Measurements from ENCODE around the gene HK2. TPM values are rescaled to one million over a fixed set of nuclear protein-coding genes. Genes with fewer than 3 reads are reported as not detected.

Gene HK2
- total RNA-seq, 2 experiments from 2014 or later: 7.7 to 8.9 TPM

DNA sequence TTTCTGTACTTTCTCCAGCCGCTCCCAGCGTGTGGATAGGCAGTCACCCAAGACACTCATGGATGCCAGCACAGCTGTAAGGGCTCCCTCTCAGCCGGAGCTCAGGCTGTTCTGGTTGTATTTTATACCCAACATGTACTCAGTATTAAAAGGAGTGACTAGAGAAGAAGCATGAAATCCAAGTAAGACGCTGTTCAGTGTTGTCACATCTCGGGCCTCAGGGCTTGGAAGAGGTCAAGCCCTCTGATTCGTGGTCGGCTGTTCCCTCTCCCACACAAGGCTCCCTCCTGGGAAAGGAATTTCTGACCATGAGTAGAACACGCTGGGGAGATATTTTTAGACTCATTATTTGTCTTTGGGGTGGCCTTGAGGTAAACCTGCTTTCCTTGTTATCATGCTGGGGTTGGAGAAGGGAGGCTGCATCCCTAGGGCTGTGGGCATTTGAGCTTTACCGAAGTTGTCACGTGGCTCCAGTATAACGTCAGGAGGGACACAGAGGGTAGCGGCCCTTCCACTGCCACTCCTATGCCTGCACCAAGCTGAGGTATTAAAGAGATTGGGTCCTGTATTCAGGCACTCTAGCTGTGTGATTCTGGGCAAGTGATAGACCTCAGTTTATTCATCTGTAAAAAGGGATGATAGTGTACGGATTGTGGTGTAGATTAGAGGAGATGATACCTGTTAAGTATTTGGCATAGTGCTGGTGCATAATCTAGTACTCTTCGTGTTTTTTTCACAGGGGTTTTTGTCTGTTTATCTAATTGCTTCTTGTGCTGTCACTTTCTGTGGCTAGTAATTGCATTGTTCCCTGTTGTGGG is 34.1 kb downstream of the HK2 start:
- ChIA-PET POLR2A (interaction anchor here (0.6 kb wide), 1 partner anchor 9 kb away, joined by 3 read pairs; no protein-coding TSS in a partner anchor), CTCF (interaction anchor here (0.7 kb wide), 1 partner anchor 32 kb away, joined by 3 read pairs; no protein-coding TSS in a partner anchor)
- TF ChIP-seq, protein P1, sequence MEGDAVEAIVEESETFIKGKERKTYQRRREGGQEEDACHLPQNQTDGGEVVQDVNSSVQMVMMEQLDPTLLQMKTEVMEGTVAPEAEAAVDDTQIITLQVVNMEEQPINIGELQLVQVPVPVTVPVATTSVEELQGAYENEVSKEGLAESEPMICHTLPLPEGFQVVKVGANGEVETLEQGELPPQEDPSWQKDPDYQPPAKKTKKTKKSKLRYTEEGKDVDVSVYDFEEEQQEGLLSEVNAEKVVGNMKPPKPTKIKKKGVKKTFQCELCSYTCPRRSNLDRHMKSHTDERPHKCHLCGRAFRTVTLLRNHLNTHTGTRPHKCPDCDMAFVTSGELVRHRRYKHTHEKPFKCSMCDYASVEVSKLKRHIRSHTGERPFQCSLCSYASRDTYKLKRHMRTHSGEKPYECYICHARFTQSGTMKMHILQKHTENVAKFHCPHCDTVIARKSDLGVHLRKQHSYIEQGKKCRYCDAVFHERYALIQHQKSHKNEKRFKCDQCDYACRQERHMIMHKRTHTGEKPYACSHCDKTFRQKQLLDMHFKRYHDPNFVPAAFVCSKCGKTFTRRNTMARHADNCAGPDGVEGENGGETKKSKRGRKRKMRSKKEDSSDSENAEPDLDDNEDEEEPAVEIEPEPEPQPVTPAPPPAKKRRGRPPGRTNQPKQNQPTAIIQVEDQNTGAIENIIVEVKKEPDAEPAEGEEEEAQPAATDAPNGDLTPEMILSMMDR (IDR thresholded peaks at IDR 0.05): no peak
- peaks cover 10% of the 10 kb centered on the region for H3K36me3 ChIP-seq (ENCODE audit: insufficient read depth, low read length)
- Mint-ChIP-seq H3K36me3 (ENCODE audit: low read depth) (peaks cover 27% of the 10 kb centered on the region), H3K4me1 (ENCODE audit: low read depth) (peaks cover 15% of the 10 kb centered on the region), H3K9me3 (no peaks in the 10 kb centered on the region), H3K27ac (no peak overlapping the region), H3K4me3 (no peak overlapping the region), H3K27me3 (no peaks in the 10 kb centered on the region)
- H3K4me1 ChIP-seq (ENCODE audit: insufficient read depth, low read length): no peaks in the 10 kb centered on the region
- no peak overlapping the region for H3K27ac ChIP-seq (ENCODE audit: low read depth in 1 of 2, low read length in 2 of 2)
- H3K4me3 ChIP-seq (ENCODE audit: low read length): no peak overlapping the region
- intact Hi-C loops (cut with DNase I, micrococcal nuclease): no loop called here
- ATAC-seq (ENCODE audit: poor library complexity): no peak
- no peaks in the 10 kb centered on the region for H3K27me3 ChIP-seq (ENCODE audit: control insufficient read depth in 1 of 2, insufficient read depth in 2 of 2, low read length in 2 of 2)
- DNase-seq: no peak
- no peaks in the 10 kb centered on the region for H3K9me3 ChIP-seq (ENCODE audit: control insufficient read depth in 1 of 2, insufficient read depth in 1 of 2, low read length in 2 of 2)

DNA sequence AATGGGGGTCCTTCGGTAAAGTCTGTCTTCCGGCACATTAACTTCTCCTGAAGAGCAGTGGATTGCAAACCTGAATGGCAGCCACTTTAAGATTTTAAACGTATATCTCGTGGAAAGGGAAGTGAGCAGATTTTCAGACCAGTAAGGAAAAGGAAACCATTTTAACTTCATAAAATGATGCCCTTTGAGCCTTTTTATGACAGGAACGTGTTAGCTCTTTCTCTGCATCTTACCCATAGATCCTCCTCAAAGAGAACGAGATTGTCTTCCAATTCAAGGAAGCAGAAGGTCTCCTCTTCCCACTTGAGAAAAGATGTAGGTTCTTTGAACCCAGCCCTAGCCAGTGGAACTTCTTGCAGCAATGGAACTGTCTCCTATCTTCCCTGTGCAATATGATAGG is 35.6 kb downstream of the HK2 start:
- POLR2A ChIA-PET: interaction anchor here (0.7 to 1.2 kb wide), 2 partner anchors 29 to 35 kb away, joined by 3 read pairs; no protein-coding TSS in a partner anchor
- peaks cover 39% of the 10 kb centered on the region for H3K36me3 Mint-ChIP-seq (ENCODE audit: low read depth)
- no peak overlapping the region for H3K27ac Mint-ChIP-seq
- TF ChIP-seq, protein P1 (IDR thresholded peaks at IDR 0.05): no peak
- Histone ChIP-seq H3K4me1 (ENCODE audit: insufficient read depth, low read length) (no peaks in the 10 kb centered on the region), H3K9me3 (ENCODE audit: control insufficient read depth in 1 of 2, insufficient read depth in 1 of 2, low read length in 2 of 2) (no peaks in the 10 kb centered on the region), H3K4me3 (ENCODE audit: low read length) (no peak overlapping the region), H3K27me3 (ENCODE audit: control insufficient read depth in 1 of 2, insufficient read depth in 2 of 2, low read length in 2 of 2) (no peaks in the 10 kb centered on the region), H3K36me3 (ENCODE audit: insufficient read depth, low read length) (peaks cover 11% of the 10 kb centered on the region), H3K27ac (ENCODE audit: low read depth in 1 of 2, low read length in 2 of 2) (no peak overlapping the region)
- H3K9me3 Mint-ChIP-seq: no peaks in the 10 kb centered on the region
- no peak overlapping the region for H3K4me3 Mint-ChIP-seq
- ATAC-seq (ENCODE audit: poor library complexity) (no peak), DNase-seq (no peak)
- no peaks in the 10 kb centered on the region for H3K27me3 Mint-ChIP-seq
- CTCF ChIA-PET: no interaction called here
- intact Hi-C loops (cut with DNase I, micrococcal nuclease): no loop called here
- peaks cover 15% of the 10 kb centered on the region for H3K4me1 Mint-ChIP-seq (ENCODE audit: low read depth)

DNA sequence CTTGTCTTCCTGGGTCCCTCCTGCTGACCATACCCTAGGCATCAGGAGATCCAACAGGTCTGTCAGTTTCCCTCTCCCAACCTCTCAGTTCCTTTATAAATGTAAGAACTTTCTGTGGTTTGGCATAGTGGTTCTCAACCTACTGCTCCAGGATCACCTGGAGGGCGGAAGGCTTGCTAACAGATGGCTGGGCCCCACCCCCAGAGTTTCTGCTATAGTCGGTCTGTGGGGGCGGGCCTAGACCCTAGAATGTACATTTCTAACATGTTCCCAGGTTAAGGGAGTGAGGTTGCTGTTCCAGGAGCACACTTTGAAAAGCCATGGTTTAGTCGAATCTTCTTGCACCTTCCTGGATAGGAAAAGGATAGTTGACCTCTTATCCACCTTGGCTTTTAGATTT is 37.0 kb downstream of the HK2 start:
- Mint-ChIP-seq H3K9me3 (no peaks in the 10 kb centered on the region), H3K4me1 (ENCODE audit: low read depth) (peaks cover 16% of the 10 kb centered on the region), H3K36me3 (ENCODE audit: low read depth) (peaks cover 45% of the 10 kb centered on the region), H3K4me3 (no peak overlapping the region), H3K27ac (no peak overlapping the region), H3K27me3 (no peaks in the 10 kb centered on the region)
- no peak for DNase-seq
- Histone ChIP-seq H3K4me1 (ENCODE audit: insufficient read depth, low read length) (peaks cover 1% of the 10 kb centered on the region), H3K9me3 (ENCODE audit: control insufficient read depth in 1 of 2, insufficient read depth in 1 of 2, low read length in 2 of 2) (no peaks in the 10 kb centered on the region), H3K27me3 (ENCODE audit: control insufficient read depth in 1 of 2, insufficient read depth in 2 of 2, low read length in 2 of 2) (no peaks in the 10 kb centered on the region), H3K4me3 (ENCODE audit: low read length) (no peak overlapping the region), H3K36me3 (ENCODE audit: insufficient read depth, low read length) (peaks cover 11% of the 10 kb centered on the region), H3K27ac (ENCODE audit: low read depth in 1 of 2, low read length in 2 of 2) (no peak overlapping the region)
- TF ChIP-seq, protein P1 (IDR thresholded peaks at IDR 0.05): no peak
- intact Hi-C loops (cut with DNase I, micrococcal nuclease): no loop called here
- ChIA-PET POLR2A (no interaction called here), CTCF (no interaction called here)
- no peak for ATAC-seq (ENCODE audit: poor library complexity)

Measured in CD4-positive, alpha-beta T cell (primary cell).